ENCODE results near the gene MS4A14.
"Not testable (repeated sequence)": the region's sequence is repeated elsewhere in the genome, so short reads cannot be mapped to it uniquely, and the experiment has no call there.

MS4A14 gene

DNA sequence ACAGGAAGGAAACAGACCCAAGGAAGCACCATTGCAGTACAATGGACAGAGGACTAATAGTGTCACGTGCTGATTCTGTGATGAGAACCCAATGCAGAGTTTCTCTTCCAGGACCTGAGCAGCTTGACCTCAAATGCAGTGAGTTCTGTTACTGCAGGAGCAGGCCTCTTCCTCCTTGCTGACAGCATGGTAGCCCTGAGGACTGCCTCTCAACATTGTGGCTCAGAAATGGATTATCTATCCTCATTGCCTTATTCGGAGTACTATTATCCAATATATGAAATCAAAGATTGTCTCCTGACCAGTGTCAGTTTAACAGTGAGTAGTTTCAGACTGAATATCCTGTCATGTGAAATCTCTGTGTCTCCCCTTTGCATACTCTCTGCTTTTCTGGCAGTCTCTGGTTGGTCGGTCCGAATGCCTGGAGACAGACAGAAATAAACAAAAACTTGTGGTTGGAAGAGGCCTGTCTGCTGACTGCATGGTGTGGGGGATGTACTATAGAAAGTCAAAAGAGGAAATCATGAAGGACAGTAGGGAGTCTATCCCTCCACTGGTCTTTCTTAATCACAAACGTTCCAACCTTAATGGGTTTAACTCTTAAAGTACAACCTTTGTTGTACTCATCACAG, 6.9 kb upstream of the MS4A14 start:
- no peak for DNase-seq

DNA sequence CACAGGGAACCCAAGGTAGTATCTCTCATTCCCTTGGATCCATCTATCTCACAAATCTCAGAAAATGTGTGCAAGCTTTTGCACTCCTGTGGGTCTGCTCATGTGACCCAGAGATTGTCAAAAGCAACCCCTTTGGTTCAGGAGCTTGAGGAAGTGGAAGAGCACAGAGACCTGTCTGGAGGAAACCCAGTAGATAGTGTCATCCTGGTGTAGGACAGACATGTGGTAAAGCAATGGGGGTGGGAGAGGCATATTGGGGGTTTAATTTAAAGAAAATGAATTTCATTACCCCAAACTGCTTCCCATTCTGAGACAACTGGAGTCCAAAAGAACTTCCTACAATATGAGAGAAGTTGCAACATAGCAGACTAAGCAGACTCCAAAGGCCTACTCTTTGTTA, 5.8 kb upstream of the MS4A14 start:
- DNase-seq, result no peak

DNA sequence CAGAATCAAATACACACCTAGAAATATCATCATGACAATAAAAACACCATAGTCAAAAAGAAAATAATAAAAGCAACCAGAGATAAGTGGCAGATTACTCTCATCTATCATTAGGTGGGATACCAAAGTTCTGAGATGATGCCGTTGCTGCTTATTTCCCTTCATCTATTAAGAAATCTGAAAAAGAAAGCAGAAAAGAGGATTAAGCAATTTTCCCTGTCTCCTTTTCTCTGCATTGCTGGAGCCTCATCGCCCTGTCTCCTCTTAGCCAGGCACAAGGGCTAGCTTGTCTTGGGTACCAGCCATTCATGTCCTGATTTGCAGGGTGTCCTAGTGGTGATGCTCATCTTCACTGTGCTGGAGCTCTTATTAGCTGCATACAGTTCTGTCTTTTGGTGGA, 3.9 kb upstream of the MS4A14 start:
- DNase-seq, result no peak

DNA sequence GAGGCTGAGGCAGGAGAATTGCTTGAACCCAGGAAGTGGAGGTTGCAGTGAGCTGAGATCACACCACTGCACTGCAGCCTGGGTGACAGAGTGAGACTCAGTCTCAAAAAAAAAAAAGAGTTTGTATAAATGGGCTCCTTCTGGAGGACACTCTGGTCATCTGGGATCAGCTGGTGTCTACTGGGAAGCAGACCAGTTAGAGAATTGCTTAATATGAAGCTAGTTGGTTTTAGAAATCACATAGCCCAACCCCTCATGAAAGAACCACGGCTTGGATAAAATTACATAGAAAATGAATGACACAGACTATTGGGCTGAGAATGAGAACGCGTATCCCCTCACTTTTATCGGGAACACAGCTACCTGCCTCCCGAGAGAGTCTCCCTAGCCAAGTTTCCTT, 3.2 kb upstream of the MS4A14 start:
- no peak for DNase-seq

DNA sequence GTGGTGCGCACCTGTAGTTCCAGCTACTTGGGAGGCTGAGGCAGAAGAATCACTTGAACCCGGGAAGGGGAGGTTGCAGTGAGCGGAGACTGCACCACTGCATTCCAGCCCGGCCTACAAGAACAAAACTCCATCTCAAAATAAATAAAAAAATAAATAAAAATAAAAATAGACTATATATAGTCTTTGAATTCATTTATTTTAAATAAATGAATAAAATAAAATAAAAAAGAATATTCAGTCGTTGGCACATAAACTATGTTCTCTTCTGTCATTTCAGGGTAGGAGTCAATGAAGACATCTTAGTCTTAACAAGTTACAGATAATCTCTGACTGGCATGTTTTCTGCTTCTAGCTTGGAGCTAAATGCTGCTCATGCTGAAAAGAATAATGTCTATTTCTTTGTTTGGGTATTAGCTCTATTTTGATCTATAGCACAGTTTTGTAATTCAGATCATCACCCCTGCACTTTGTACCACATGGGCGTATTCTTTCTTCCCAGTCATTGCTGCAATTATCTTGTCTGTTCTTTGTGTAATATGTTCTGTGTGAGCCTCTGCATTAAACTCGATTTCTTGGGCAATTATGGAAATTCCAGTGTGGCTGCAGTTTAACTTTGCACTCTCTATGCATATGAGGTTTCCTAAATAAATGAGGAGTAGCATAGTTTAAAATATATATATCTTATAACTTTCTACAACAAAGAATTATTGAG, 1.4 kb upstream of the MS4A14 start:
- DNase-seq, result no peak

DNA sequence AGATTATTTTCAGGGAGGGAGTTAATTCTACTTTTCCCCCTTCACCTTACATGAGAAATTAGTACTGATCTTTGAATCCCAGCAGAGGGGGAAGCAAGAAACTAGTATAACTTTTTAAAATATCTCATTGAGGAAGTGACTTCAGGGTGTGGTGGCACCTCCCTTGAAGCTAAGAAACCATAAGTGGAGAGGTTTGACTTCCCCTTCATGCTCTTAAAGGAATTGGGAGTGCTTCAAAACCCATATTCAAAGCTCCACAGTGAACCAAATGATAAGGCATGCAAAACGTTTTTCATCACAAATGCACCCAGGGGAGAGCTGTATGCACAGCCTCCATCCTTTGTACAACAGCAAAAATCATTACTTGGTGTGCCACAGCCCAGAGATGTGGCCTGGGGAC, 540 bp downstream of the MS4A14 start:
- DNase-seq, result no peak

DNA sequence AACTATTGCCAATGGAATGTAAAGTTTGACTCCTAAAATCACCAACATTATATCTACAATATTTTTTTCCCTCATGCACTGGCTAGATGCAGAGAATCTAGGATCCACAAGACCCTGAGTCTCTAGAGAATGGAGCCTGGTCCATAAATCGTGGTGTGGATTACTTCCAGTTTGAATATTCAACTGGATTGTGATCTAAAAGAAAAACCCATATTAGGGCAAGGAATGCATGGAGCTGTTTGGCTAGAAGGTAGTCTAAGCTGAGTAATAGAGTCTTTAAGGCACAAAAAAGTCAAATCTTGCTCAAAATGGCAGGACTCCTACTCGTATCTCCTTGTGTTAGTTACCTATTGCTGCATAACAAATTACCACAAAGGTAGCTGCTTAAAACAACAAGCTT, 23.8 kb downstream of the MS4A14 start:
- DNase-seq, result no peak

DNA sequence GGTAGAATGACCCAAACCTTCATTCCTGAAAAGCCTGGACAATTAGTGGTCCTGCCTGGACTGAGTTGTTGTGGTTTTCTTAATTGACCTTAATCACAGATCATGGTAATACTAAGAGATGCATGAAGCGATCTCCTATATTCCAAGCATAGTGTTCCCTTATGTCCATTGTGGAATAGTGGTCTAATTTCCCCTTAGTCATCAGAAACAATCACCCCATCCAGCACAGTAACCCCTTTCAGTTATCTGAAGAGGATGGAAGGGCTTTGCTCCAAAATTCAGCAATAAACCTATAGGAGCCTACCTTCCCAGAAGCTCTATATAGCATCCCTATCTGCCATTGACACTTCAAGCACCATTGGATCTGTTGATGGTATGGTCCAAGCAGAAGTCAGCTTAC, 26.4 kb downstream of the MS4A14 start:
- no peak for DNase-seq

DNA sequence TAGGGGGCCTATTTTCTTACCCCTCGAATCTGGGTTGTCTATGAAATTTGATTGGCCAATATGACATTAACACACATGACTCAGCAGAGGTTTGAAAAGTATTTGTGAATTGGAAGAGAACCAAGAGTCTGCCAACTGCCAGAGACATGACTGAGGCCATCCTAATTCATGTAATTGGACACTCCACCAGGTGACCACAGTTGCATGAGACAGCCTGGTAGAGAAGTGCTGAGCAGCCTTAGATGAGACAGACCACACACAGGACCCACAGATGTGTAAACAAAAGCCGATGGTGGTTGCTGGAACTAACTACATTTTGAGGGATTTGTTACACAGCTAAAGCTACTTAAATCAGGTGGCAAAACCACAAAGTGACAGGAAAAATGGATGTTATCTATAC, 32.3 kb downstream of the MS4A14 start:
- peak; percentile 32 for DNase-seq

DNA sequence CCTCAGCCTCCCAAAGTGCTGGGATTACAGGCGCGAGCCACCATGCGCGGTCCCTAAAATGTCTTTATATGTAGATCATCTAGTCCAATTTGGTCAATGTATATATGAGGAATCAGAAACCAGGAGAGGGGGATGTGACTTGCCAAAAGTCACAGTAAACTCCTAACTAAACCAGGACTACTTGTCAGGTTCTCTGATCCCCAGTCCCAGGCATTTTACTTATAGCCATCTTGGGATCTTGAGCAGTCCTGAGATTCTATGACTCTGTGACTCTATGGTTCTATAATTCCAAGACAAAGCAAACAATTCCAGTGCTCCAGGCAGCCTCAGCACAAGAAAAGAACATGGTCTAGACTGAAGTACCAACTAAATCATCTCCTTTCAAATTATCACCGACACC, 33.0 kb downstream of the MS4A14 start, which contains the start of gene MS4A5:
MS4A5 (plus strand) TSS at position 301 of the 400 bp plus-strand sequence. CDS start 103 bp downstream, outside the sequence.
- DNase-seq, result no peak

DNA sequence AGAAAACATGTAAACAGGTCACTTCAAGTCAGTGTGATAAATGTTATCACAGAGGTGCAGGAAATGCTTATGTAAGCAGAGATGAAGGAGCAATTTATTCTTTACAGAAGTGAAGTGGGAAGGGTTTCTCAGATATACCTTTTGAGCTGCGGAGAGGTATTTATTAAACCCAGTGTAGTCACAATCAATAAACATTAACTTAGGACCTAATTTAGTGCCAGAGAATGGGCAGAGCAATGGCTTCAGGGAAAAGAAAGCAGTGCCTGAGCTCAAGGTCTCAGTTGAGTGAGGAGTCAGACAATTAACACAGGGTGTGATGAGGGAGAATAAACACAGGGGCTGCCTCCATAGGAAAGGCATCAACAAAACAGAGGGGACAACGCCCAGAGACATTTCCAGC, 35.0 kb downstream of the MS4A14 start:
- no peak for DNase-seq

DNA sequence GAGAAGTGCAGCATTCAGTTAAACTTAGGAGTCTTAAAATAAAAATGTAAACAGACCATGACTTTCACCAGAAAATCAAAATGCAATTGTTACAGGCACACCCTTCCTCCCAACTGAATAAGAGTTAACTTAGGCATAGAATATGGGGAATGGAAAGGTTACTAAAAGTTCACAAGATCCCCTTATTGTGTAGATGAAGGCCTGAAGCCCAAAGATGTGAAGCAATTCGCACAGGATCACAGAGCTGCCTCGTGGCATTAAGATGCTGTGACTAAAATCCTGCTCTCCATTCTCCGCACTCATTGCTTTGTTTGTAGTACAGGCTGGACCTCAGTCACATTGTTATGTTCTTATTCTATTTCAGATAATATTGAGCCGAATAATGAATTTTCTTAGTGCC, 37.1 kb downstream of the MS4A14 start:
- DNase-seq, result no peak

DNA sequence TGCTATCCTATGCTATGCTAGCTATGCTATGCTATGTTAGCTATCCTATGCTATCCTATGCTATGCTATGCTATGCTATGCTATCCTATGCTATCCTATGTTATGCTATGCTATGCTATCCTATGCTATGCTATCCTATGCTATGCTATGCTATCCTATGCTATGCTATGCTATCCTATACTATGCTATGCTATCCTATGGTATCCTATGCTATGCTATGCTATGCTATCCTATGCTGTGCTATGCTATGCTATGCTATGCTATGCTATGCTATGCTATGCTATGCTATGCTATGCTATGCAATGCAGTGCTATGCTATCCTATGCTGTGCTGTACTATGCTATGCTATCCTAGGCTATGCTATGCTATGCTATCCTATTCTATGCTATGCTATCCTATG, 50.8 kb downstream of the MS4A14 start:
- DNase-seq, result no peak

DNA sequence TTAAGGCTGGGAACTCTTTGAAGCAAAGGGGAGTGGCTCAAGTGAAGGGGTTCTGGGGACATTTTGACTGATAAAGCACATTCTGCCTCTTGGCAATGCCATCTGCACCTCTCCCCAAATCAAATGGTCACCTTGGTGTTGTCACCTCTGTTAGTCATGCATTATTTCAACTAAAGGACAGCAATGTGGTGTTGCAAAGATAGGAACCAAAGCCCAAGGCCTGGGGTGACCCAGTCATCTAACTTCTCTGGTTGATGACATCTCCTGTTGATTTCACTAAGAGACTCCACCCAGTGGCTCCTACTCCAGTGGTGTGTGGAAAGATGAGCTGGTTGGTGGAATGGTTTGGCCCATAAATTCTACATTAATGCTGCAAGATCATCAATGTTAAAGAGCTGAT, 51.6 kb downstream of the MS4A14 start:
- no peak for DNase-seq

DNA sequence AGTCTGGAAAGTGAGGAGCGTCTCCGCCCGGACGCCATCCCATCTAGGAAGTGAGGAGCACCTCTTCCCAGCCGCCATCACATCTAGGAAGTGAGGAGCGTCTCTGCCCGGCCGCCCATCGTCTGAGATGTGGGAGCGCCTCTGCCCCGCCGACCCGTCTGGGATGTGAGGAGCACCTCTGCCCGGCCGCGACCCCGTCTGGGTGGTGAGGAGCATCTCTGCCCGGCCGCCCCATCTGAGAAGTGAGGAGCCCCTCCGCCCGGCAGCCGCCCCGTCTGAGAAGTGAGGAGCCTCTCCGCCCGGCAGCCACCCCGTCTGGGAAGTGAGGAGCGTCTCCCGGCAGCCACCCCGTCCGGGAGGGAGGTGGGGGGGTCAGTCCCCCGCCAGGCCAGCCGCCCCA, 54.9 kb downstream of the MS4A14 start:
- DNase-seq, result not testable (repeated sequence)

DNA sequence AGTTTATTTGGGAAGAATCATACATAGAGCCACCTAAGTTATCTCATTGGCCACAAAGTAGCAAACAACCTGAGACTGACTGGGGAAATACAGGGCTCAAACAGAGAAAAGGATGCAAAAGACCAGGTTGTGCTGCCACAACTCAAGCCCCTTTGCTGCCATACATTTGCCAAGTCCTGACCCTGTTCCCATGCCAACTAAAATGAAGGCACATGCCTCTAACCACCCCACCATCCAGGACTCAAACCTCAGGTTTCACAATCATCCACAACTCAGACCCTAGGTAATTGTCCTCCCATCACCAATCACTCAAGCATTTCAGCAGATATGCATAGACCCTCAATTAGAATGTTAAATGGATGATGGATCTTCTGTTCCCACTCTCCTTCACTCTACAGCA, 58.0 kb downstream of the MS4A14 start:
- no peak for DNase-seq

DNA sequence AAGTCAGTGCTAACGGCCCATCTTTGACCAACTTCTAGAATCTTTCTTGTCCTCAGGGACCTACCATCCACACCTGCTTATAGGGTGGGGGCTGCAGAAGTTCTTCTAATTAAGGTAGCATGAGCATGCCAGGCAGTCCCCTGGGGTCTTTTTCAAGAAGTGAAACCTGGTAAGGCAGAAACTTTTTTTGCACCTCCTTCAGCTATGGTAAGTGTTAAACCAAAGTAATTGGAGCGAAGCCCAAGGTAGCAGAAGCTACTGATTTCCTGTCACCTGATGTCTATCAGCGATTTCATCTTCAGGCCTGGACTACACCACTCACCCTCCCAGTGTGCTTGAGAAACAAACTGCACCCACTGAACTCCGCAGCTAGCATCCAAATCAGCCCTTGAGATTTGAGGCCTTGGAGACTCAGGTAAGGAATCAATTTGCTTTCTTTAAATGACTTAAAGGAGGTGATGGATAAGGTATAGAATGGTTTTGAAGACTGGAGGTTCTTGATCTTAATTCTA, 59.3 kb downstream of the MS4A14 start, which contains the start of gene MS4A1:
MS4A1 (plus strand) TSS at position 317 of the 512 bp plus-strand sequence. CDS start 6,528 bp downstream, outside the sequence.
- no peak for DNase-seq

DNA sequence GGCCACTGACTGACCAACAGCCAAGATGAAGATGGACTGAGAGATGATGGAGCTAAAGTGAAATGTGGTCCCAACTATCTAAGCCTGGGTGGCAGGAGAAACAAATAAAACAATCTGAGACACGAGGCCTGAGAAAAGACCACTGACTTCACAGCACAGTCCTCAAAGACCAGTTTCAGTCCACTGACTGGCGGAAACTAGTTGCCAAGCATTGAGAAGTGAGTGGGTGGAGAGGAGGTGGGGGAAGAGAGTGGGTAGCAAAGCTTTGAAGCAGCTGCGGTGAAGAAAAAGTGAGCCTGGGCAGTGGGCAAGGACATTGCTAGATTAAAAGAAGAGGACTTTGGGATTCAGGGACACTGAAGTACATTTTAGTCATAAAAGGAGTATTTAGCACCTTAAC, 61.3 kb downstream of the MS4A14 start:
- DNase-seq, result no peak

DNA sequence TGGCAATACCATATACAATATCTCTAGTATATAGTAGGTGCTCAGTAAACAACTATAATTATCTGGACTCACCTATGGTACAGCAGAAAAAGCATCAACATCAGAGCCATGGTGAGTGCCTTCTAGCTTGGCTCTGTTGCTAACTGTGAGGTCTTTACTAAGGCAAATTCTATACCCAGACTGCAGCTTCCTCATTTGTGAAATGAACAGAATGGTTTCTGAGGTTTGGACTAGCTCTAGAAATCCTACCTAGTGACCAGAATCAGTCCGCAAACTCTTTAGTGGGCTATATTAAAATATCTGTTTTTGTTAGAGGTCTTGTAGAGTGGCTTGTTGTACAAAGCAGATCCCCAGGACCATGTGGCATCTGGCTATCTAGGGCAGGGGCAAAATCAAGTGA, 63.1 kb downstream of the MS4A14 start:
- DNase-seq, result no peak
